ENCODE data around the gene RSPRY1.

- no peak for TF ChIP-seq CTCF (IDR thresholded peaks at IDR 0.05)
- no peak for TF ChIP-seq EZH2phosphoT487 (IDR thresholded peaks at IDR 0.05)
Observed at GRCh38 chr16:57224651-57225335, 38.7 kb downstream of the RSPRY1 start.

All from neural progenitor cell (in vitro differentiated cells).